COR-L47 (cell line): ENCODE measurements around the gene BCAS3.

Experiments
- DNase-seq: peaks from one replicate; lab custom pipeline; 2025; lab: John Stamatoyannopoulos, UW

BCAS3 gene

GRCh38 chr17:61323909-61324868 lies 646.5 kb downstream of the BCAS3 start:
- DNase-seq = no peak

DNA sequence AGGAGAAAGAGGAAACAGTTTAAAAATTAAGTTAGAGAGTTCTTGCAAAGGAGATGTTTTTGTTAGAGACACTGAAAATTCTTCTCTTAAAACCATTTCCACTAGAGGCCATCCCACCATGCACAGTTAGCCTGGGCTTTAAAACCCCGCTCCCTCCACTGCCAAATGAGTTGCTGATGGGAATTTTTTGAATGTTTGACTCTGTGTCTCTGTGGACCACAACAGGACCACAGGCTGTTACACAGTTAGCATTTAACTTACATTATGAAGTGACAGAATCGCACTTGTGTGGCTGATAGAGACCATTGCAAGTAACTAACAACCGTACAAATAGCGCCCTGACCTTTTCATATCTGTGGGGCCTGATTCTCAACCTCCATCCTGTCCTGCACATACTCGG lies 647.3 kb downstream of the BCAS3 start:
- no peak for DNase-seq

DNA sequence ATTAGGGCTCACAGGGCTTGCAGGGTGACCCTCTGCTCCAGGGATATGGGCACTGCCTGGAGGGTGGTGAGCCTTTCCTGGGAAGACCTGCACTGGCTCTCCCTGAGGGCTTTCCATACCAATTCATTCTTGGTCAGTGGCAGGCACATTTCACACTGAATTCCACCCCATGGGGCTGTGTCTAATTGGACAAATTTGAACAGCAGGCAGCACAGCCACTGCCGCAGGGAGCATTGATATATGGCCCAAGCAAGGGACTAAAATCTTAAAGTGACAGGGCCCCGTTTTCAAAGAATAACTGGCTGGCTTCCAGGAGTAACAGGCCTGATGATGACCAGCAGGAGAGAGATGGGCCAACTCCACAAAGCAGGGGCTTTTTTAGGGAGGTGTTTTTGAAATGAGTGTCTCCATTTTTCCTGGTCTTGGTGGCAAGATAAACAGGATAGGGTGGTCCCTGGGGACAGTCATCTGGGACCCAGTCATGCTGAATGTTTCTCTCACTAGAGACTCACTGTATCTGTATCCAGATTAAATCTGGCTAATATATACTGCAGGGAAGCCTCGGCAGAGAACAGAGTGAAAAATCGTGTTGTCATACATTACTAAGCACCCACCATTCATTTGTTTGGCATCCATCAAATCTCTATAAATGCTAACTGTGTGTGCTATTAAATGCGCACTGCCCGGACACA lies 647.9 kb downstream of the BCAS3 start:
- DNase-seq = no peak

- no peak for DNase-seq
Measured at GRCh38 chr17:61326330-61326729, 648.7 kb downstream of the BCAS3 start.

DNA sequence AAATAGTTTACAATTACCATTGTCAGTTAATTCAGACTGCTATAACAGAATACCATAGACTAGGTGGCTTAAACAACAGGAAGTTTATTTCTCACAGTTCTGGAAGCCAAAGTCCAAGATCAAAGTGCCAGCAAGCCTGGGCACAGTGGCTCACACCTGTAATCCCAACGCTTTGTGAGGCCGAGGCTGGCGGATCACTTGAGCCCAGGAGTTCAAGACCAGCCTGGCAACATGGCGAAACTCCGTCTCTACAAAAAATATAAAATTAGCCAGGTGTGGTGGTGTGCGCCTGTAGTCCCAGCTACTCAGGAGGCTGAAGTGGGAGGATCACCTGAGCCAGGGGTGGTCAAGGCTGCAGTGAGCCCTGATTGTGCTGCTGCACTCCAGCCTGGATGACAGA lies 650.7 kb downstream of the BCAS3 start:
- DNase-seq = no peak

GRCh38 chr17:61330174-61331150 lies 652.8 kb downstream of the BCAS3 start:
- DNase-seq = no peak

DNA sequence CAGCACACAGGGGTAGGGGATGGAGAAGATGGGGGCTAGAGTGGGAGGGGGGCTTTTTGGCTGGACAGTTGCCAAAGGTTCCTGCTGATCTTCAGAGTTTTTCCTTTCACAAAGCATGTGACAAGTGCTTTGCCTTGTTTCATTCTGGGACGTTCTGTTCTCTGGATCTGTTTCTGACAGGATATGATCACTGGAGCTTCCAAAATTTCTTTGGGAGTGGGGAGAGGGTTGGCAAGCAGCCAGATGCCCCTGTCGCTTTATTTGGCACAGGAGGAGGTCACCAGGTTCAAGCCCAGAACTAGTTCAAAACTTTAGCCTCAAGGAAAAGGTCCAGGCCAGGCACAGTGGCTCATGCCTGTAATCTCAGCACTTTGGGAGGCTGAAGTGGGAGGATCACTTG lies 653.5 kb downstream of the BCAS3 start:
- DNase-seq = no peak

DNA sequence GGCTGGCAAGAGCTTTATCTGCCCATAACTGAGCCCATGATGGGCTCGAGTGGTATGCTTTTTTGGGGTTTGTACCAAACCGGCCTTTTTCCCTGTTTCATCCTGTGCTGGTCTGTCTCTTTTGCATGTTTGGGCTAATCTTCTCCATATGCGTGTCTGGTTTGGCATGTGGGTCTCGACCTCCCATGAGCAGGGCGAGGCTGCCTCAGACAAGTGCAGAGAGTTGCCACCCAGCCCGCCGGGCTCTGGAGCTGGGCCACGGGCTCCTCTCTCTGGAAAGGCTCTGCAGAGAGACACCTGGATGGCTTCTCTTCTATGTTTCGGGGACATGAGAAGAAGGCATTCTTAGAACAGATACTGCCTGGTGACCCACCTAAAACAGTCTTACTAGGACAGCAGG lies 654.2 kb downstream of the BCAS3 start:
- no peak for DNase-seq

GRCh38 chr17:61333136-61333535 lies 655.5 kb downstream of the BCAS3 start:
- no peak for DNase-seq

DNA sequence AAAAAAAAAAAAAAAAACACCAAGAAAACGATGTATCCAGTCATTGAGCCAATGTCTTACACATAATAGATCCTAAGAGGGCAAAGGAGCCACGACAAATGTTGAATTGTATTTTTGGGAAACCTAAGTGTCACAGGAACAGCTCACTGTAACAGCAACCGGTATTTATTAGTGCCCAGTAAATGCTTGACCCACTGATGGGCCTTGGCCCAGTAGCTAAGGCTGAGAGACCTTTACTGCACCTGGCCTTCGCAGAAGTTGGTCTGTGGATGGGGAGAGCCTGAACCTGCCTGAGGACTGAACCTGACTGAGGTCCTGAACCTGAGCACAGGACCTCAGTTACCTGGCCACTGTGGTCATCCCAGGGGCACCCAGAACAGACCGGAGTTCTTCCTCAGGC lies 657.0 kb downstream of the BCAS3 start:
- no peak for DNase-seq

DNA sequence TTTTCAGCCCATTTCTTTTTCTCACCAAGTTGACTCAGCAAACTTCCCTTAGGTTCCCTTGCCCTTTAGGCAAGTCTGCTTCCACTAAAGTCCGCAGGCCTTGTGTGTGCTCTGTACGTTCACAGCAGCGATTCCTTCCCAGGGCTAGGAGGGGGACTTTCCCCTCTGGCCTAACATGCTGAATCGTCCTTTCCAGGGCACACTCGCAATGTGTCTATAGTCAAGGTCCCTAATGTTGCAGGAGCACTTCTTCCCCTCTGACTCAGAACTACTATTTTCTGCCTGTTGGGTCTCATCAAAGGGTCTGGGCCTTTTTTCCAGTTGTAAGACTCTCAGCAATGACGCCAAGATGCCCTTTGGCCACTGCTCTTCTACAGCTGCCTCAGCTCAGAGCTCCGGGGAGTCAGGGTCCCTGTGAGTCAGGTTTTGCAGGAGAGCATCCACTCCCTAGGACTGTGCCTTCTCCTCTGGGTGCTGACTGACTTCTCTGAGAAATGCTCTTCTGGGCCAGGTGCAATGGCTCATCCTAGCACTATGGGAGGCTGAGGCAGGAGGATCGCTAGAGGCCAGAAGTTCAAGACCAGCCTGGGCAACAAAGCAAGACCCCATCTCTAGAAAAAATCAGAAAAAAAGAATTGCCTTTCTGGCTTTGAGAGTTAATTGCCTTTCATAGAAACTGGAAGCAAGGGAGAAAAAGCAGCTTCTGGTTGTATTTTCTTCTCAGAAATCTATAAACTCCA lies 657.6 kb downstream of the BCAS3 start:
- no peak for DNase-seq

DNA sequence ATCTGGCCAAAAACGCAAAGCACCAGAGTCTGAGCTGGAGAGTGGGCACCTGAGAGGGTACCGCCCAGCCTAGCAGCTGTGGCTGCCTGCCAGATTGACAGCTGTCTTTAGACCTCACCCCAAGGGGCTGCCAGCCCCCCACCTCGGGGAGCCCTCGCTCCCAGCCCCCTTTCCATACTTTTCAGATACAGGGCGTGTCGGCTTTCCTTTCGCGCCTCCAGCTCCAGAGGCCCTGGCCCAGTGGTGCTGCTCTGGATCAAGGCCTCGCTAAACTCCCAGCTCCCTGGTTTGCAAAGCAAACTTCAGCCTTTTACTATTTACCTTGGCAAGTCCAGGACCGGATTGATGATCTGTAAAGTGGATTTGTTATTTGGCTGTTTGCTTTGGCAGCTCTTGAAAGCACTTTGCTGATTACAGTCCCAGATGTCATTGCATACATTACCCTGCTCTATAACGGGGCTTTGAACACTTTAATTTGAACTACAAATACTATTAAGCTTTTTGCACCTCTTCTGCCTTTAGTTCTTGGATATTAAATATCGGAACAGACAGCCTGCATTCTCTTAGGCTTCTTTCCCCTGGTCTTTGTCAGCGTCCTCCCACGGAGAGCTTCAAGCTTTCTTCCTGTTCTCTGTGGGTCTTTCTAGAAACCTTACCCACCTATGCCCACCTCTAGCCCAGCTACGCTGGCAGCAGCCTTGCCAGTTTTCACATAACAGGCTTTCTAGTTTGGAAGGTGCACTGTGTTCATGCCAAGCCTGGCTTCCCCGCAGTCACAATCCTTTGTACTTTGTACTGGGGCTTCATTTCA lies 658.4 kb downstream of the BCAS3 start:
- DNase-seq = no peak

DNA sequence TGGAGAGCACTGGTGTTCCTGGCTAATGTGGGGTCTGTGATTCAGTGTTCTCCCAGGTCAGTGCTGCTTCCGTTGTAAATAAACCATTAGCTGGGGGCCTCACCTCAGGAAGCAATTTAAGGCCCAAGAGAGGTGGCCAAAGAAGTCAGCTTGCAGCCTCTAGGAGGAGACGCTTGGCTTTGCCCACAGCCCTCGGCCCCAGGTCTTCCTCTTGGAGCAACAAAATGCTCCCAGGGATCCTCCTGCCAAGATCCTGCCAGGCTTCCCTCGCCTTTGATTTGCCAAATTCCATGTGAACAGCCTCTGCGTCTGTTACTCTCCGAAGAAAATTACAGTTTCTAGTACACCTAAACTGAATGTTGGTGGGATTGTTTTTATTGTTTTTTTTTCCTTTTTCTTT lies 659.6 kb downstream of the BCAS3 start:
- DNase-seq = no peak

DNA sequence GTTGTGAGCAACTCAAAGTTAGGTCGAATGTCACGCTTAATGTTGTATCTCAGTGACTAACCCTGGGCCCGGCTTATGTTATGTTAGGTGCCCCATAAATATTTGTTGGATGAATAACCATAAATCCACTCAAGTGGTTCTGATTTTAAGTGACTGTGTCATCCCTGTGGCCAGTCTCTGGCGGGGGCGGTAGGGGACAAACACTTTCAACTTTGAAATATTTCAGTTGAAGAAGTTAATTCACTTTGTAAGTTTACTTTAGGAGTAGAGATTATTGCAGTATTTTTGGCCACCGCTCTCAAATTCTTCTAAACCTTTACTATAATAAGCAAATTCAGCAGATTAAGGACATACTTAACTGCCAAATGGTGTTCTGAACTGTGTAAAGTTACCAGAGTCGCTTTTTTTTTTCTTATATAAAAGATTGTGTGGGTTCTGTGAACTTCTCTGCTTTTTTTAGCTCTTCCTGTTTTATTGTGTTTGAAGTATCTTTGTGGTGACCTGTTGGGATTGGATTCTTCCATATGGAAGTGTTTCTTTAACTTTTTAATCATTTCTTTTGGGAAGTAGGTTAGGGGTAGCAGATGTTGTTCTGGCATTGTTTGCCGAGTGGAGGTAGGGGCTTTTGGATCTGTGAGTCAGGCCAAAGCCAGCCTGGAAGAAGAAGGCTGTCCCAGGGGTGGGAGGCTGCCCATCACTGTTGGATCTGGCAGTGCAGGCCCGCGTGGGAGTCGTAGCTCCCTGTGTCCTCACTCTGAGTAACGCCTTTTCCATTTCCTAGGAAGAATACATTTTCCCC lies 660.5 kb downstream of the BCAS3 start:
- no peak for DNase-seq

DNA sequence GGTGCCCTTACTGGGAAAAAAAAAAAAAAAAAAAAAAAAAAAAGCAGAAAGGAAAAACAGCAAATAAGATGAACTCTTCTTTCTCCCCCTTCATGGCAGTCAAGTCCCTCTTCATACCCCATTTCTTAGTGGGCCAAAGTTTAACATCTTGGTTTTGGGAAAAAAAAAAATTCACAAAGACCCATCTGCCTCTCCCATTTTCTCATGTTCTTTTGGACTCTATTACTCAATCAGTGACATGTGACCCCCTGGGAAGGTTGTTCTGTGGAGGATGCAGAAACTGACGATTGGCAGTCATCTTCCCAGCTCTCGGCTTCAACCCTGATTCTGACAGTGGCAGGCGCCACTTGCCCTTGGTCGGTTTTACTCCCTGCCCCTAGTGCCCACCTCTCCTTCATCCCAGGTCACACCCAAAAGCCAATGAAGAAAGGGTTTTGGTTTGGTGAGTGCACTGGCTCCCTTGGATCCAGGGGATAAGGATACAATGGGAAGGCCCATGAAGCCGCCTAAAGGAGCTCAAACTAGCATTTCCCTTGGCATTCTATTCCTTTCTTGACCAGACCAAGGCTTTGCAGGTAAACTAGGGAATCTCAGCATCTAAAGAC lies 661.3 kb downstream of the BCAS3 start:
- no peak for DNase-seq

- DNase-seq = no peak
Measured at GRCh38 chr17:61340431-61341209, 663.0 kb downstream of the BCAS3 start.

DNA sequence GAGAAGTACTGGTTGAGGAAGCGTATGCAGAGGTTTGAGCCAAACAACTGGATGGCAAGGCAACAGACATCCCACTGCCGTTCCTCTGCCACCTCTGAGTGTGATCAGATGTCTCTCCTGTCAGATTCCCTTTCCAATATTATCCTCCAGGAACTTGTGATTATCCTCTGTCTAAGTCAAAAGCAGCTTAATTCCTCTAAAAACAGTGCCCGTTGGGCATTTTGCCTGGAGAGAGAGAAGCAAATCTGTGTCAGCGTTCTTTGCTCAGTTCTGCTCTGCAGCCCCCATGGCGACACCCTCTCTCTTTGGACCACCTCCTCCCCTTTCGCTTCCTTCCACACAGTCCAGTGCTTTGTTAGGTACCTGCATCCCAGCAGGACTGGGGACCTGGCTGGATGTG lies 665.9 kb downstream of the BCAS3 start:
- no peak for DNase-seq

DNA sequence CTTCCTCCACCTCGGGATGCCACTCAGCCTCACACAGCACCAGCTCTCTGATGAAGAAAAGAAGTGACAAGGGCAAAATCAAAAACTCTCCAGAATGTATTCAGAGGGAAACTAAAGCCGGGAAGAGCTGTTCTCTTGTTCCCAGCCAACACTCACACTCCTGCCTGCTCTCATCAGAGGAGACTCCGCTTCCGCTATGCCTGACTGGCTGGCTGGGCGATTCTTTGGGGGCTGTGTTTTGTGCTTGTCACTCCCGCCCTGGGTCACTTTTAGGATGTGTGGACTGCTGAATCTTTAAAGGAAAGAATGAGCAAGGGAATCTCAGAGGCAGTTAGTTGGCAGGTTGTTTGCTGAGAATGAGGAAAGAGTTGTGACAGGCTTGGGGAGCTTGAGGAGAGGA lies 667.4 kb downstream of the BCAS3 start:
- no peak for DNase-seq
